WTC11 (cell line): ENCODE results near the gene ABHD1. TPM values are rescaled to one million over a fixed set of nuclear protein-coding genes. Genes with fewer than 3 reads are reported as not detected.

ENCODE experiments used
- ATAC-seq: fragments of 200-7000 bp; cut with Tn5 transposase; 2 replicates; pipeline ENCODE4 v1.10.0; 2021; ENCODE audit warnings: mild to moderate bottlenecking, moderate library complexity
- CTCF ChIA-PET: fragments of 300-600 bp; sonication (Branson Sonifier 250); formaldehyde crosslinking; loops from one replicate; lab custom pipeline; 2021; ENCODE audit warnings: antibody characterized with exemption; lab: Charles Lee
- POLR2A ChIA-PET: fragments of 350-600 bp; sonication (Branson Sonifier 250); formaldehyde crosslinking; loops from one replicate; lab custom pipeline; 2021; ENCODE audit warnings: antibody characterized with exemption; lab: Charles Lee
- DNase-seq: peaks from one replicate; pipeline ENCODE4 v3.0.0; 2021; ENCODE audit warnings: low spot score
- H3K27ac Mint-ChIP-seq: 2 replicates; pipeline ENCODE4 v1.8.0; 2021; ENCODE audit warnings: mixed read lengths
- H3K27me3 Mint-ChIP-seq: 2 replicates; pipeline ENCODE4 v1.8.0; 2021; ENCODE audit warnings: low read depth, mild to moderate bottlenecking, moderate library complexity, mixed read lengths
- H3K36me3 Mint-ChIP-seq: 2 replicates; pipeline ENCODE4 v1.8.0; 2021; ENCODE audit warnings: mixed read lengths
- H3K4me1 Mint-ChIP-seq: 2 replicates; pipeline ENCODE4 v1.8.0; 2022; ENCODE audit warnings: mixed read lengths
- H3K4me3 Mint-ChIP-seq: 2 replicates; pipeline ENCODE4 v1.8.0; 2021; ENCODE audit warnings: mild to moderate bottlenecking, moderate library complexity, mixed read lengths
- H3K9me3 Mint-ChIP-seq: 2 replicates; pipeline ENCODE4 v1.8.0; 2021; ENCODE audit warnings: mixed read lengths
- ELF4 ChIP-seq: sonication (generic); formaldehyde crosslinking; IDR thresholded peaks from 2 replicates; pipeline ENCODE4 v1.8.1; 2022; ENCODE audit warnings: low read depth, mild to moderate bottlenecking, moderate library complexity, missing genetic modification reagents
- HMGA2 ChIP-seq: fragments of 250-450 bp; sonication (Bioruptor Pico); IDR thresholded peaks from 2 replicates; pipeline ENCODE4 v1.4.0; 2021; ENCODE audit warnings: mild to moderate bottlenecking, moderate library complexity
- HMGXB4 ChIP-seq: sonication (generic); formaldehyde crosslinking; IDR thresholded peaks from 2 replicates; pipeline ENCODE4 v1.8.1; 2023; ENCODE audit warnings: mild to moderate bottlenecking, moderate library complexity, missing genetic modification reagents
- IRF2 ChIP-seq: sonication (generic); formaldehyde crosslinking; IDR thresholded peaks from 2 replicates; pipeline ENCODE4 v1.8.0; 2022; ENCODE audit warnings: low read depth, missing genetic modification reagents, borderline replicate concordance
- KAT7 ChIP-seq: sonication (generic); formaldehyde crosslinking; IDR thresholded peaks from 2 replicates; pipeline ENCODE4 v1.8.1; 2023; ENCODE audit warnings: missing genetic modification reagents, mild to moderate bottlenecking, borderline replicate concordance
- MAX ChIP-seq: sonication (generic); formaldehyde crosslinking; IDR thresholded peaks from 2 replicates; pipeline ENCODE4 v1.8.0; 2022; ENCODE audit warnings: mild to moderate bottlenecking, missing genetic modification reagents
- MLX ChIP-seq: sonication (generic); formaldehyde crosslinking; IDR thresholded peaks from 2 replicates; pipeline ENCODE4 v1.8.1; 2023; ENCODE audit warnings: mild to moderate bottlenecking, missing genetic modification reagents, moderate library complexity
- NFE2L1 ChIP-seq: sonication (generic); formaldehyde crosslinking; IDR thresholded peaks from 2 replicates; pipeline ENCODE4 v1.8.1; 2023; ENCODE audit warnings: missing genetic modification reagents
- OVOL2 ChIP-seq: fragments of 250-450 bp; sonication (Bioruptor Pico); IDR thresholded peaks from 2 replicates; pipeline ENCODE4 v1.9.0; 2021; ENCODE audit warnings: mild to moderate bottlenecking, borderline replicate concordance
- RELA ChIP-seq: sonication (generic); formaldehyde crosslinking; IDR thresholded peaks from 2 replicates; pipeline ENCODE4 v1.8.1; 2022; ENCODE audit warnings: missing genetic modification reagents, mild to moderate bottlenecking, borderline replicate concordance
- SP1 ChIP-seq: sonication (generic); formaldehyde crosslinking; conservative IDR thresholded peaks from 2 replicates; pipeline ENCODE4 v1.8.1; 2022; ENCODE audit warnings: missing genetic modification reagents
- ZNF138 ChIP-seq: sonication (generic); formaldehyde crosslinking; conservative IDR thresholded peaks from 2 replicates; pipeline ENCODE4 v1.8.1; 2022; ENCODE audit warnings: mild to moderate bottlenecking, moderate library complexity, missing genetic modification reagents
- ZNF281 ChIP-seq: sonication (generic); formaldehyde crosslinking; IDR thresholded peaks from 2 replicates; pipeline ENCODE4 v1.8.0; 2023; ENCODE audit warnings: mild to moderate bottlenecking, missing genetic modification reagents
- ZNF396 ChIP-seq: fragments of 250-450 bp; sonication (Bioruptor Pico); IDR thresholded peaks from 2 replicates; pipeline ENCODE4 v1.8.0; 2021; ENCODE audit warnings: mild to moderate bottlenecking, moderate library complexity, borderline replicate concordance
- ZNF425 ChIP-seq: fragments of 250-450 bp; sonication (Bioruptor Pico); conservative IDR thresholded peaks from 2 replicates; pipeline ENCODE4 v1.9.0; 2021; ENCODE audit warnings: mild to moderate bottlenecking
- total RNA-seq: library from RNA; stranded (reverse); gene quantifications from 3 replicates; pipeline ENCODE4 v1.2.3, GENCODE V29; 2021
- TF ChIP-seq, protein P1 (sequence below): sonication (generic); formaldehyde crosslinking; IDR thresholded peaks from 2 replicates; pipeline ENCODE4 v1.8.1; 2023; ENCODE audit warnings: mild to moderate bottlenecking, missing genetic modification reagents
- TF ChIP-seq, protein P2 (sequence below): sonication (generic); formaldehyde crosslinking; IDR thresholded peaks from 2 replicates; pipeline ENCODE4 v1.8.1; 2022; ENCODE audit warnings: low read depth, missing genetic modification reagents, borderline replicate concordance
- TF ChIP-seq, protein P3 (sequence below): sonication (generic); formaldehyde crosslinking; IDR thresholded peaks from 2 replicates; pipeline ENCODE4 v1.8.1; 2023; ENCODE audit warnings: mild to moderate bottlenecking, missing genetic modification reagents

Gene ABHD1
- total RNA-seq, 1 experiment from 2014 or later: 0.31 TPM

- no peaks in the 10 kb centered on the region for H3K9me3 Mint-ChIP-seq
- ATAC-seq (peak; percentile 61), DNase-seq (no peak)
- POLR2A ChIA-PET: interaction anchor here (1.6 kb wide), 1 partner anchor 16 kb away, joined by 5 read pairs; the partner anchor contains the start of gene PREB
- CTCF ChIA-PET: interaction anchor here (0.6 to 2.1 kb wide), 6 partner anchors 16 to 90 kb away, joined by 3 to 11 read pairs (median 5); partner anchors contain the start of genes KHK and PREB
- peaks cover 61% of the 10 kb centered on the region for H3K27me3 Mint-ChIP-seq
- peaks cover 9% of the 10 kb centered on the region; the same call in 1 of the 2 replicates for H3K4me1 Mint-ChIP-seq
- TF ChIP-seq NFE2L1 (CRISPR knock-in tag) (no peak), SP1 (CRISPR knock-in tag) (0 out of 2 replicates have a peak, but pooled peaks have one; percentile 13)
- H3K27ac Mint-ChIP-seq: no peak overlapping the region
- H3K4me3 Mint-ChIP-seq: peak overlapping the region; percentile 60
- H3K36me3 Mint-ChIP-seq: no peaks in the 10 kb centered on the region
These were observed 5.6 kb upstream of the ABHD1 start for GRCh38 chr2:27117995-27118524.

DNA sequence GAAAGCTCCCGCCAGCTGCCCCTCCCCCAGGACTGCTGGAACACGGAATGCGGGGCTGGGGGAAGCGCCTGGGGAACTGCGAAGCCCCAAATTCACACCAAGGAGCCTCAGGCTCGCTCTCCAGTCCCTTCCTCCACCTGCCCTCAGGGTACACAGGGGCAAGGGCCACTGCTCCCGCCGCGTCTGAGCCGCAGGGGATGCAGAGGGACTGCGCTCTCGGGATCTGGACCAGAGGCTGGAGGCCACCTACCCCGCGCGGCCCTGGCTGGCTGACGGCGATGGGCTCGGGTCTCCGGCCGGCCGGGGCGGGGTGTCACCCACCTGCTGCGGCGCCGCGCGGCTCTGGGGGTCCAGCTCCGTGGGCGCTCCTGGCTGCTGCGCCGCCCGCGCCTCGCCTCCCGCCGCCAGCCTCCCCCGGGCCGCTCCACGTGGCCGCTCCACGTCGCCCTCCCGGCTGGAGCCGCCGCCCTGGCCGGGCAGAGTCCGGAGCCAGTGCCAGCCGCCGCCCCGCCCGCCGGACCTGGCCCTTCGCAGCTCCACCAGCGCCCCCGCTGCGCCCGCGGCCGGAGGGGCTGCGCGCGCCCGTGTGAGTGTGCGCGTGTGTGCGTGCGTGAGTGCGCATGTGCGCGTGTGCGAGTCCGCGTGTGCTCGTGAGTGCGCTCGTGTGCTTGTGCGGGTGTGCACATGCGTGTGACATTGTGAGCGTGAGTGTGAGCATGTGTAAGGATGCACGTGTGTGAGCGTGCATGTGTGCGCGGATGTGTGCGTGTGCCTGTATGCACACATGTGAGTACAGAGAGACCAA lies 4.9 kb upstream of the ABHD1 start, which contains the start of gene CGREF1:
TSS of gene CGREF1 (minus strand) at position 604 of the 805 bp plus-strand sequence. CDS start 14,762 bp downstream, outside the sequence.
- Mint-ChIP-seq H3K4me3 (peak within 1 kb of the TSS; percentile 73), H3K9me3 (no peaks in the 10 kb centered on the region), H3K27me3 (peaks cover 66% of the 10 kb centered on the region), H3K27ac (no peak within 1 kb of the TSS), H3K36me3 (no peaks in the 10 kb centered on the region), H3K4me1 (peaks cover 12% of the 10 kb centered on the region; the same call in 1 of the 2 replicates)
- peak; percentile 63 for ATAC-seq
- DNase-seq: peak; percentile 55
- CTCF ChIA-PET: interaction anchor here (1.0 to 2.1 kb wide), 4 partner anchors 15 to 73 kb away, joined by 3 to 11 read pairs (median 8); partner anchors contain the start of gene PREB
- POLR2A ChIA-PET: interaction anchor here (1.6 kb wide), 1 partner anchor 15 kb away, joined by 5 read pairs; the partner anchor contains the start of gene PREB
- TF ChIP-seq OVOL2 (no peak), ZNF425 (CRISPR knock-in tag) (no peak), ELF4 (no peak), SP1 (CRISPR knock-in tag) (peak; percentile 61; the same call in 1 of the 2 replicates), ZNF138 (CRISPR knock-in tag) (peak; percentile 42; the same call in 1 of the 2 replicates), MAX (CRISPR knock-in tag) (no peak), RELA (peak; percentile 67; the same call in 1 of the 2 replicates), HMGA2 (CRISPR knock-in tag) (no peak), IRF2 (no peak), ZNF281 (CRISPR knock-in tag) (no peak), ZNF396 (no peak), MLX (CRISPR knock-in tag) (no peak), HMGXB4 (peak; percentile 29; the same call in 1 of the 2 replicates), KAT7 (CRISPR knock-in tag) (no peak)
- TF ChIP-seq, protein P1, sequence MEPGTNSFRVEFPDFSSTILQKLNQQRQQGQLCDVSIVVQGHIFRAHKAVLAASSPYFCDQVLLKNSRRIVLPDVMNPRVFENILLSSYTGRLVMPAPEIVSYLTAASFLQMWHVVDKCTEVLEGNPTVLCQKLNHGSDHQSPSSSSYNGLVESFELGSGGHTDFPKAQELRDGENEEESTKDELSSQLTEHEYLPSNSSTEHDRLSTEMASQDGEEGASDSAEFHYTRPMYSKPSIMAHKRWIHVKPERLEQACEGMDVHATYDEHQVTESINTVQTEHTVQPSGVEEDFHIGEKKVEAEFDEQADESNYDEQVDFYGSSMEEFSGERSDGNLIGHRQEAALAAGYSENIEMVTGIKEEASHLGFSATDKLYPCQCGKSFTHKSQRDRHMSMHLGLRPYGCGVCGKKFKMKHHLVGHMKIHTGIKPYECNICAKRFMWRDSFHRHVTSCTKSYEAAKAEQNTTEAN (CRISPR knock-in tag): peak; percentile 99
- TF ChIP-seq, protein P2, sequence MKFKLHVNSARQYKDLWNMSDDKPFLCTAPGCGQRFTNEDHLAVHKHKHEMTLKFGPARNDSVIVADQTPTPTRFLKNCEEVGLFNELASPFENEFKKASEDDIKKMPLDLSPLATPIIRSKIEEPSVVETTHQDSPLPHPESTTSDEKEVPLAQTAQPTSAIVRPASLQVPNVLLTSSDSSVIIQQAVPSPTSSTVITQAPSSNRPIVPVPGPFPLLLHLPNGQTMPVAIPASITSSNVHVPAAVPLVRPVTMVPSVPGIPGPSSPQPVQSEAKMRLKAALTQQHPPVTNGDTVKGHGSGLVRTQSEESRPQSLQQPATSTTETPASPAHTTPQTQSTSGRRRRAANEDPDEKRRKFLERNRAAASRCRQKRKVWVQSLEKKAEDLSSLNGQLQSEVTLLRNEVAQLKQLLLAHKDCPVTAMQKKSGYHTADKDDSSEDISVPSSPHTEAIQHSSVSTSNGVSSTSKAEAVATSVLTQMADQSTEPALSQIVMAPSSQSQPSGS (CRISPR knock-in tag): no peak
- TF ChIP-seq, protein P3, sequence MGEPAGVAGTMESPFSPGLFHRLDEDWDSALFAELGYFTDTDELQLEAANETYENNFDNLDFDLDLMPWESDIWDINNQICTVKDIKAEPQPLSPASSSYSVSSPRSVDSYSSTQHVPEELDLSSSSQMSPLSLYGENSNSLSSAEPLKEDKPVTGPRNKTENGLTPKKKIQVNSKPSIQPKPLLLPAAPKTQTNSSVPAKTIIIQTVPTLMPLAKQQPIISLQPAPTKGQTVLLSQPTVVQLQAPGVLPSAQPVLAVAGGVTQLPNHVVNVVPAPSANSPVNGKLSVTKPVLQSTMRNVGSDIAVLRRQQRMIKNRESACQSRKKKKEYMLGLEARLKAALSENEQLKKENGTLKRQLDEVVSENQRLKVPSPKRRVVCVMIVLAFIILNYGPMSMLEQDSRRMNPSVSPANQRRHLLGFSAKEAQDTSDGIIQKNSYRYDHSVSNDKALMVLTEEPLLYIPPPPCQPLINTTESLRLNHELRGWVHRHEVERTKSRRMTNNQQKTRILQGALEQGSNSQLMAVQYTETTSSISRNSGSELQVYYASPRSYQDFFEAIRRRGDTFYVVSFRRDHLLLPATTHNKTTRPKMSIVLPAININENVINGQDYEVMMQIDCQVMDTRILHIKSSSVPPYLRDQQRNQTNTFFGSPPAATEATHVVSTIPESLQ: no peak
